ENCODE data around the gene TMEM260.
A peak's percentile ranks its signal among the peaks of the same experiment; 100 is the strongest.
"Not testable (repeated sequence)": the region's sequence is repeated elsewhere in the genome, so short reads cannot be mapped to it uniquely, and the experiment has no call there.

TMEM260 gene

DNA sequence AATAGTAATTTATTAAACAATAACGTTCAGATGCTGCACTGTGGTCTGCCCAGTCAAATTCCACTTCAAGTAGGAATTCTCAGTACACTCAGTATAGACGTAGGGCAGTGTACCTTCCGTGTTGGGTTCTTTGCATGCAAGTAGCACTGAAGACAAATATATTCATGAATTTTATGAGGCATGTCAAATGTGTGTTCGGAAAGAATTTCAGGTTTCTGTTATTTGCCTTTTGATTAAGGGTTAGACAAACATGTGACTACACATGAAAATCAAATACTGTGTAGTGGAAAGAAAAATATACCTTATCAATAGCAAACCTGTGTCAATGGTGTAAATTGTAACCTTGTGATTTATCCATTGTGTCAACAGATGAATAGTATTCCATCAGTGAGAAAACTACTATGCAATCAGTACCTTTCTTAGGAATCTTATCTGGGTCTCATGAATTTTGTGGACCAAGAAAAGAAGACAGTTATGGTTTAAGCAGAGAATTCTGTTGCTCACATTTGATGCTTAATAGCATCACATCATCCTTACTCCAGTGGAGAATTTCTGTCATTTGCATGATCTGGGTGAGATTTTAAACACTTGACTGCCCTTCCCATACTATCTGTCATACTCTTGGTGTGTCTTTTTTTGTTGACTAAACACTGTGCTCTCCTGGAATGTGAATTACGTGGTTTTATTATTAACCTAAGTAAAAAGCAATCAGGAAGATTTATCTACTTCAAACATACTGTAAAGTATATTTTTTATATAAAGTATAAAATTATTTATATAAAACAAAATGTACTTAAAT lies 13.3 kb downstream of the TMEM260 start:
- DNase-seq (ENCODE audit: low spot score) (no peak), ATAC-seq (ENCODE audit: low read depth) (no peak)
- no peak overlapping the region for H3K4me3 ChIP-seq (ENCODE audit: severe bottlenecking)
- H3K27me3 ChIP-seq (ENCODE audit: insufficient read depth, poor library complexity, severe bottlenecking), result no peaks in the 10 kb centered on the region
- H3K4me1 ChIP-seq (ENCODE audit: insufficient read depth, poor library complexity, severe bottlenecking), result no peaks in the 10 kb centered on the region
- no peak overlapping the region for H3K27ac ChIP-seq (ENCODE audit: poor library complexity, severe bottlenecking)
- TF ChIP-seq, protein P1, sequence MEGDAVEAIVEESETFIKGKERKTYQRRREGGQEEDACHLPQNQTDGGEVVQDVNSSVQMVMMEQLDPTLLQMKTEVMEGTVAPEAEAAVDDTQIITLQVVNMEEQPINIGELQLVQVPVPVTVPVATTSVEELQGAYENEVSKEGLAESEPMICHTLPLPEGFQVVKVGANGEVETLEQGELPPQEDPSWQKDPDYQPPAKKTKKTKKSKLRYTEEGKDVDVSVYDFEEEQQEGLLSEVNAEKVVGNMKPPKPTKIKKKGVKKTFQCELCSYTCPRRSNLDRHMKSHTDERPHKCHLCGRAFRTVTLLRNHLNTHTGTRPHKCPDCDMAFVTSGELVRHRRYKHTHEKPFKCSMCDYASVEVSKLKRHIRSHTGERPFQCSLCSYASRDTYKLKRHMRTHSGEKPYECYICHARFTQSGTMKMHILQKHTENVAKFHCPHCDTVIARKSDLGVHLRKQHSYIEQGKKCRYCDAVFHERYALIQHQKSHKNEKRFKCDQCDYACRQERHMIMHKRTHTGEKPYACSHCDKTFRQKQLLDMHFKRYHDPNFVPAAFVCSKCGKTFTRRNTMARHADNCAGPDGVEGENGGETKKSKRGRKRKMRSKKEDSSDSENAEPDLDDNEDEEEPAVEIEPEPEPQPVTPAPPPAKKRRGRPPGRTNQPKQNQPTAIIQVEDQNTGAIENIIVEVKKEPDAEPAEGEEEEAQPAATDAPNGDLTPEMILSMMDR (IDR thresholded peaks at IDR 0.05; ENCODE audit: poor library complexity, severe bottlenecking), result no peak
- peaks cover 57% of the 10 kb centered on the region for H3K36me3 ChIP-seq (ENCODE audit: low read depth)
- no peaks in the 10 kb centered on the region for H3K9me3 ChIP-seq (ENCODE audit: severe bottlenecking)

DNA sequence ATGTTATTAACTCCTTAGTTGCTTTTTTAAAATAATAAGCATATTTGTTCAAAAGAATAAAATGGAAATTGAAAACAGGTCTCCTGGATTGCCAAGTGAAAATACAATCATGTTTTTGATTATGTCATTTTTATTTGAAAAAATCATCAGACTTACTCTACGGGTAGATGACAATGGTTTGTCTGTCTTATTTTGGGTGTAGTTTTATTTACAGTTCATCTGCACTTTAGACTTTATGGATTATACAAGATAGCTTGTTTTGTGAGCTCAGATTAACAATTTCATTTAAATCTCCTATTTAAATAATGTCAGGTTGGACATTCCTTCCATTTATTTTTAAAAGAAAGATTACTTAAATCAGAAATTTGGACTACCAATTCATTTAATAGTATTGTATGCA lies 14.8 kb downstream of the TMEM260 start:
- no peak overlapping the region for H3K4me3 ChIP-seq (ENCODE audit: severe bottlenecking)
- no peak overlapping the region for H3K27ac ChIP-seq (ENCODE audit: poor library complexity, severe bottlenecking)
- no peak for ATAC-seq (ENCODE audit: low read depth)
- no peaks in the 10 kb centered on the region for H3K4me1 ChIP-seq (ENCODE audit: insufficient read depth, poor library complexity, severe bottlenecking)
- TF ChIP-seq, protein P1 (IDR thresholded peaks at IDR 0.05; ENCODE audit: poor library complexity, severe bottlenecking), result no peak
- H3K27me3 ChIP-seq (ENCODE audit: insufficient read depth, poor library complexity, severe bottlenecking), result no peaks in the 10 kb centered on the region
- no peaks in the 10 kb centered on the region for H3K9me3 ChIP-seq (ENCODE audit: severe bottlenecking)
- peaks cover 42% of the 10 kb centered on the region for H3K36me3 ChIP-seq (ENCODE audit: low read depth)
- DNase-seq (ENCODE audit: low spot score), result no peak

- no peak overlapping the region for H3K4me3 ChIP-seq (ENCODE audit: severe bottlenecking)
- TF ChIP-seq, protein P1 (IDR thresholded peaks at IDR 0.05; ENCODE audit: poor library complexity, severe bottlenecking), result no peak
- H3K4me1 ChIP-seq (ENCODE audit: insufficient read depth, poor library complexity, severe bottlenecking), result no peaks in the 10 kb centered on the region
- ATAC-seq (ENCODE audit: low read depth) (no peak), DNase-seq (ENCODE audit: low spot score) (no peak)
- no peak overlapping the region for H3K27ac ChIP-seq (ENCODE audit: poor library complexity, severe bottlenecking)
- no peaks in the 10 kb centered on the region for H3K9me3 ChIP-seq (ENCODE audit: severe bottlenecking)
- no peaks in the 10 kb centered on the region for H3K27me3 ChIP-seq (ENCODE audit: insufficient read depth, poor library complexity, severe bottlenecking)
- peaks cover 23% of the 10 kb centered on the region for H3K36me3 ChIP-seq (ENCODE audit: low read depth)
Measured at GRCh38 chr14:56598519-56598918, 18.9 kb downstream of the TMEM260 start.

DNA sequence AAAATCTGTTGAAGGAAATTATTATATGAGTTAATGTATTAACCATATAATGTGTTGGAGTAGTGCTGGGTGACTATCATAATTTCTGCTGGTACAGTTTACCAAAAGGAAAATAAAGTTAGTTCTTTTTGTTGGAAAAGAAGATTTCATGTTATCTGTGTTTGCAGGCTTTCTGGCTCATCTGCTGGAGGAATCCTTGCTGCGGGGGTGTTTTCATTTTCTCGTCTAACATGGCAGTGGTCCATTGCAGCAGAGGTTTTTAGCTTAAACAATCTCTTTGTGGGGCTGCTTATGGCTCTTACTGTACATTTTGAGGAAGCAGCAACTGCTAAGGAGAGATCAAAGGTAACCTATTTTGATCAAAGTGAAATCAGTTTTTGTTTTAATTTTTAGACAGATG lies 24.1 kb downstream of the TMEM260 start:
- Histone ChIP-seq H3K9me3 (ENCODE audit: severe bottlenecking) (no peaks in the 10 kb centered on the region), H3K27ac (ENCODE audit: poor library complexity, severe bottlenecking) (no peak overlapping the region), H3K4me3 (ENCODE audit: severe bottlenecking) (no peak overlapping the region), H3K27me3 (ENCODE audit: insufficient read depth, poor library complexity, severe bottlenecking) (no peaks in the 10 kb centered on the region), H3K36me3 (ENCODE audit: low read depth) (peaks cover 34% of the 10 kb centered on the region), H3K4me1 (ENCODE audit: insufficient read depth, poor library complexity, severe bottlenecking) (peaks cover 7% of the 10 kb centered on the region)
- ATAC-seq (ENCODE audit: low read depth), result no peak
- no peak for DNase-seq (ENCODE audit: low spot score)
- TF ChIP-seq, protein P1 (IDR thresholded peaks at IDR 0.05; ENCODE audit: poor library complexity, severe bottlenecking), result no peak

- Histone ChIP-seq H3K4me3 (ENCODE audit: severe bottlenecking) (no peak overlapping the region), H3K9me3 (ENCODE audit: severe bottlenecking) (no peaks in the 10 kb centered on the region), H3K27ac (ENCODE audit: poor library complexity, severe bottlenecking) (no peak overlapping the region), H3K36me3 (ENCODE audit: low read depth) (peaks cover 72% of the 10 kb centered on the region), H3K4me1 (ENCODE audit: insufficient read depth, poor library complexity, severe bottlenecking) (peaks cover 17% of the 10 kb centered on the region), H3K27me3 (ENCODE audit: insufficient read depth, poor library complexity, severe bottlenecking) (no peaks in the 10 kb centered on the region)
- DNase-seq (ENCODE audit: low spot score) (no peak), ATAC-seq (ENCODE audit: low read depth) (peak; percentile 90)
- TF ChIP-seq, protein P1 (IDR thresholded peaks at IDR 0.05; ENCODE audit: poor library complexity, severe bottlenecking), result no peak
Measured at GRCh38 chr14:56608689-56609088, 29.1 kb downstream of the TMEM260 start.

GRCh38 chr14:56611663-56612062 lies 32.1 kb downstream of the TMEM260 start:
- not testable (repeated sequence) for H3K27ac ChIP-seq (ENCODE audit: poor library complexity, severe bottlenecking); ATAC-seq (ENCODE audit: low read depth); DNase-seq (ENCODE audit: low spot score); H3K4me3 ChIP-seq (ENCODE audit: severe bottlenecking); H3K9me3 ChIP-seq (ENCODE audit: severe bottlenecking); H3K27me3 ChIP-seq (ENCODE audit: insufficient read depth, poor library complexity, severe bottlenecking)
- H3K4me1 ChIP-seq (ENCODE audit: insufficient read depth, poor library complexity, severe bottlenecking), result peaks cover 17% of the 10 kb centered on the region
- H3K36me3 ChIP-seq (ENCODE audit: low read depth), result peaks cover 68% of the 10 kb centered on the region
